DOHH2 (cell line): ENCODE data around the gene EHD4.

Experiments used
- H3F3A ChIP-seq: fragments of 200-600 bp; sonication (generic), shearing (Covaris generic); 2 replicates; pipeline ENCODE4 v1.6.0; 2016; ENCODE audit warnings: antibody characterized with exemption, mild to moderate bottlenecking; ENCODE audit not compliant: control insufficient read depth, insufficient read depth
- H3K27ac ChIP-seq: fragments of 200-600 bp; sonication (generic); 2 replicates; pipeline ENCODE4 v1.5.1; 2014; ENCODE audit warnings: low read depth, mild to moderate bottlenecking, low read length, moderate library complexity
- H3K27me3 ChIP-seq: fragments of 200-600 bp; sonication (generic); 2 replicates; pipeline ENCODE4 v1.6.1; 2014; ENCODE audit warnings: mild to moderate bottlenecking, low read length, mixed read lengths; ENCODE audit not compliant: control insufficient read depth
- H3K36me3 ChIP-seq: fragments of 200-600 bp; sonication (generic); 2 replicates; pipeline ENCODE4 v1.6.1; 2014; ENCODE audit warnings: mild to moderate bottlenecking, low read length, moderate library complexity, mixed read lengths; ENCODE audit not compliant: control insufficient read depth
- H3K4me1 ChIP-seq: fragments of 200-600 bp; sonication (generic); 2 replicates; pipeline ENCODE4 v1.6.1; 2014; ENCODE audit warnings: mild to moderate bottlenecking, low read length, mixed read lengths; ENCODE audit not compliant: control insufficient read depth
- H3K4me2 ChIP-seq: fragments of 200-600 bp; sonication (generic); 2 replicates; pipeline ENCODE4 v1.6.0; 2014; ENCODE audit warnings: mild to moderate bottlenecking, low read length, moderate library complexity
- H3K4me3 ChIP-seq: fragments of 200-600 bp; sonication (generic); 2 replicates; pipeline ENCODE4 v1.5.1; 2014; ENCODE audit warnings: mild to moderate bottlenecking, low read length, mixed read lengths
- H3K79me2 ChIP-seq: fragments of 200-600 bp; sonication (generic); 2 replicates; pipeline ENCODE4 v1.6.1; 2014; ENCODE audit warnings: mild to moderate bottlenecking, low read length, mixed read lengths; ENCODE audit not compliant: control insufficient read depth
- H3K9me2 ChIP-seq: fragments of 200-600 bp; sonication (generic); replicated peaks from 2 replicates; pipeline ENCODE4 v1.6.1; 2014; ENCODE audit warnings: mild to moderate bottlenecking, low read length, mixed read lengths; ENCODE audit not compliant: control insufficient read depth
- H3K9me3 ChIP-seq: fragments of 200-600 bp; sonication (generic); 2 replicates; pipeline ENCODE4 v1.6.1; 2014; ENCODE audit warnings: antibody characterized with exemption, low read length, mixed read lengths; ENCODE audit not compliant: control insufficient read depth, insufficient read depth
- H4K20me1 ChIP-seq: fragments of 200-600 bp; sonication (generic); 2 replicates; pipeline ENCODE4 v1.6.0; 2014; ENCODE audit warnings: low read depth, mild to moderate bottlenecking, antibody characterized with exemption, low read length, moderate library complexity; ENCODE audit not compliant: control insufficient read depth, insufficient read depth
- CTCF ChIP-seq: fragments of 200-600 bp; sonication (generic); IDR thresholded peaks from one replicate; pipeline ENCODE4 v1.5.1; 2014; ENCODE audit warnings: antibody characterized with exemption, mild to moderate bottlenecking, low read depth, low read length; ENCODE audit not compliant: poor library complexity, severe bottlenecking
- EZH2phosphoT487 ChIP-seq: fragments of 200-600 bp; sonication (generic); IDR thresholded peaks from 2 replicates; pipeline ENCODE4 v1.6.1; 2017; ENCODE audit warnings: borderline replicate concordance, mild to moderate bottlenecking, antibody characterized with exemption, low read length, moderate library complexity, mixed read lengths

The EHD4 gene

GRCh38 chr15:41873711-41874110 is 98.6 kb downstream of the EHD4 start:
- Histone ChIP-seq H3K9me2 (no peaks in the 10 kb centered on the region), H3K4me3 (no peak overlapping the region), H3K79me2 (no peaks in the 10 kb centered on the region), H3K9me3 (no peaks in the 10 kb centered on the region), H3F3A (0 out of 2 replicates have a peak, but pooled peaks cover 2% of the 10 kb centered on the region), H3K27ac (no peak overlapping the region), H3K4me2 (no peak overlapping the region), H3K4me1 (peaks cover 20% of the 10 kb centered on the region), H4K20me1 (no peaks in the 10 kb centered on the region), H3K36me3 (no peaks in the 10 kb centered on the region), H3K27me3 (peaks cover 3% of the 10 kb centered on the region; the same call in 1 of the 2 replicates)
- TF ChIP-seq CTCF (no peak), EZH2phosphoT487 (no peak)

GRCh38 chr15:41872166-41872747 is 100.1 kb downstream of the EHD4 start:
- H3K4me1 ChIP-seq = peaks cover 20% of the 10 kb centered on the region
- no peak for TF ChIP-seq EZH2phosphoT487
- TF ChIP-seq CTCF = no peak
- no peaks in the 10 kb centered on the region for H3K9me3 ChIP-seq
- H3F3A ChIP-seq = 0 out of 2 replicates have a peak, but pooled peaks cover 2% of the 10 kb centered on the region
- H3K4me3 ChIP-seq = no peak overlapping the region
- H3K36me3 ChIP-seq = no peaks in the 10 kb centered on the region
- peaks cover 3% of the 10 kb centered on the region; the same call in 1 of the 2 replicates for H3K27me3 ChIP-seq
- H3K27ac ChIP-seq = no peak overlapping the region
- no peaks in the 10 kb centered on the region for H3K79me2 ChIP-seq
- H4K20me1 ChIP-seq = no peaks in the 10 kb centered on the region
- H3K9me2 ChIP-seq = no peaks in the 10 kb centered on the region
- H3K4me2 ChIP-seq = no peak overlapping the region

- Histone ChIP-seq H4K20me1 (no peaks in the 10 kb centered on the region), H3K9me3 (no peaks in the 10 kb centered on the region), H3K27me3 (peaks cover 3% of the 10 kb centered on the region; the same call in 1 of the 2 replicates), H3K9me2 (no peaks in the 10 kb centered on the region), H3K4me1 (peaks cover 12% of the 10 kb centered on the region), H3K27ac (no peak overlapping the region), H3F3A (0 out of 2 replicates have a peak, but pooled peaks cover 2% of the 10 kb centered on the region), H3K79me2 (no peaks in the 10 kb centered on the region), H3K4me2 (no peak overlapping the region), H3K36me3 (no peaks in the 10 kb centered on the region), H3K4me3 (no peak overlapping the region)
- no peak for TF ChIP-seq EZH2phosphoT487
- no peak for TF ChIP-seq CTCF
Observed at GRCh38 chr15:41871175-41871905, 101.0 kb downstream of the EHD4 start.
